AG09319 (cell line): Measurements from ENCODE around the gene PTGFRN.

Source experiments
- DNase-seq: peaks from one replicate; pipeline ENCODE4 v3.0.0-alpha.2; 2010; ENCODE audit warnings: low read depth; ENCODE audit errors: extremely low read depth
- CTCF ChIP-seq: IDR thresholded peaks from 2 replicates; pipeline ENCODE4 v1.5.1; 2011; ENCODE audit warnings: low read depth, mild to moderate bottlenecking, inconsistent platforms, low read length, moderate library complexity

Gene PTGFRN

DNA sequence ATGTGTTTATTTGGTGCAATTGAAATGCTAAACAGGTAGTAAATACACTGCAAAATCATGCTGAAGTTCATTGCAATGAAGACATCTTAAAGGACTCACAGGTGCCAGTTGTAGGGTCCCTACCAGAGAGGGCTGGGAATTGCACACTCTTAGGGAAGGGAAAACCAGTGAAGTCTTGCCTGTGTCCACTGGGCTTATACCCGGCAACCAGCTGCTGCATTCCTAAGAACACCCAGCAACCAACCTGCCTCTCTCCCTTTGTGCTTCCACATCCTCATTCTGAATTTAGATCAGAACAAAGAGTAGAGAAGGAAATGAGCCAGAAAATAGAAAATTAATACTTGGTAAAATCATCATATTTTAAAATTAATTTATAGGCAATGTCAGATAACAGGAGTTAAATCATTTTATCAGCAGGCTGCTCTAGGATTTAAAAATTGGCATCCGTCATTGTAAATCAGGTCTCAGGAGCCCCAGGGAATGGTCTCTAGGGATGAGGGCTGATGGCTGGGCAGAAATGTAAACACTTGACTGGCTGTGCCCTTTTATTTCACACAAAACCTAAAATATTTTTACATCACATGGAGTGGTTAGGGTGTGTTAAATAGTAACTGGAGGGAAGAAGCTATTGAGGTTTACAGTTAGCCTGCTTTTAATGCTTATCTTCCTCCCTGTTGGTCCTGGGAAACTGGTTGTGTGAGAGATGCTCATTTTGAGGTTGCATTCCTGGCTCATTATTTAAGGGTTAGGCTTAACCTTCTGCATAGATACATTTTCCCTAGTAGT, 31.3 kb downstream of the PTGFRN start:
- DNase-seq = no peak

GRCh38 chr1:116941670-116942069, 32.0 kb downstream of the PTGFRN start:
- TF ChIP-seq CTCF = no peak
- DNase-seq = no peak

More for the DNA sequence above, 31.3 kb downstream of the PTGFRN start:
- TF ChIP-seq CTCF = no peak

GRCh38 chr1:116942344-116942743, 32.6 kb downstream of the PTGFRN start:
- TF ChIP-seq CTCF = no peak
- DNase-seq = no peak

DNA sequence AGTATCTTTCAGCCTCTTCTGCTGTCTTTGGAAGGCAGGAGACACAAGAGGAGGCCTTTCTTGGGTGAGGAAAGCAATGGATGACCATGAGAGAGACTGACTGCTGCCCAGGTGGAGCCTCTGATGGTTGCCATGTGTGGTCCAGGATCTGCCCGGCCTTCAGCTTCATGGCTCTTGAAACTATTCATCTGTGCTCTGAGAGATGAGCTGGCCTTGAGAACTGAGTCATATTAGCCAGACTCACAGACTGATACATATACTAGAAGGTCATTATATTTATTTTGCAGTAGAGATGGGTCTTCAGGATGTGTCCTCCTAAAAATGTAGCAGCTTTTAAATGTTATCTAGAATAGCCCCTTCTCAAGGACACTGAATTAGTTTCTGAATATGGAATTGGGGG, 33.7 kb downstream of the PTGFRN start:
- TF ChIP-seq CTCF = no peak
- DNase-seq = no peak

GRCh38 chr1:116944613-116945012, 34.9 kb downstream of the PTGFRN start:
- no peak for DNase-seq
- TF ChIP-seq CTCF = no peak

DNA sequence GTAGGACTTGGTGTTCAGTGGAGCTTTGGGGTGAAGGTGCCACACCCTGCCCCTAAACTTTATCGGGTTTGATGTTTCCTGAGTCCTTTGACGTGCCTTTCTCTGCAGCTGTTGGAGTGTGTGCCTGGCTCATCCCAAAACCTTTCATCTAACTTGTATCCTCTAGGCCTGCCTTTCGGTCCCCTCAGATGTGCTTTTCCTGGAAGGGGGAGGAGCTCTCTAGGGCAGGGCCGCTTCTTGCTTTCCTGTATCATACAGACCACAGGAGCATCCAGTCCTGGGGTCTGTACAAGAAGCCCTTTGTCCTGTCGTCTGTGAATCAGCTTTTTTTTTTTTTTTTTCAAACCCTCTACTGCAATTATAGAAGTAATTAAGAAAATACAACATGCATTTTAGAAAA, 35.7 kb downstream of the PTGFRN start:
- no peak for DNase-seq
- TF ChIP-seq CTCF = no peak

DNA sequence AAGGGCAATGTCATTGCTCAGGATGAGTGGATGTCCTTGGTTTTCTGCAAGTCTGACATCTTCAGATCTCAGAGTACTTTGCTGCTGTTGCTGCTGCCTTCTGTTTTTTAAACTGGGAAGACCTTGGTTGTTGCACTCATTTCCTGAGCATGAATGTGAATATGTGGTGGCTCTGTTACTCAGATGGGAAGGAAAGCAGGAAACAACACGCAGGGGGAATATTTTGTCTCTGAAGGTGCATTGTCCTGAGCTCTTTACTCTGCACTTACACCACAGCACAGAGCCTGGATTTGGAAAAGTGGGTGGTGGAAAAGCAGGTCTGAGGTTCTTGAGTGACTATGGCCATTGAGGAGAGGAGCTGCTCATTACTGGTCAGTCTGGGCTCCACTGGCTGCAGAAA, 36.3 kb downstream of the PTGFRN start:
- no peak for TF ChIP-seq CTCF
- DNase-seq = no peak
